ENCODE results near the gene MYO18B.

GRCh38 chr22:25698978-25699377, 43.0 kb upstream of the MYO18B start:
- no peak for TF ChIP-seq CTCF (IDR thresholded peaks at IDR 0.05)
- no peak for TF ChIP-seq EZH2 (IDR thresholded peaks at IDR 0.05; ENCODE audit: borderline replicate concordance, insufficient read depth, low read depth, low read length, poor library complexity, severe bottlenecking)
